Loucy (cell line): Measurements from ENCODE around the gene FUT4.

ENCODE experiments used
- H2AFZ ChIP-seq: fragments of 200-600 bp; sonication (generic); 2 replicates; pipeline ENCODE4 v1.6.0; 2016; ENCODE audit warnings: antibody characterized with exemption, mild to moderate bottlenecking, low read length, moderate library complexity
- H3F3A ChIP-seq: fragments of 200-600 bp; 2 replicates; pipeline ENCODE4 v1.6.0; 2016; ENCODE audit warnings: antibody characterized with exemption, low read depth, mild to moderate bottlenecking
- H3K27me3 ChIP-seq: fragments of 200-600 bp; sonication (generic); 2 replicates; pipeline ENCODE4 v1.6.1; 2014; ENCODE audit warnings: low read length, mild to moderate bottlenecking; ENCODE audit not compliant: insufficient read depth, poor library complexity, severe bottlenecking
- H3K36me3 ChIP-seq: fragments of 200-600 bp; sonication (generic); 2 replicates; pipeline ENCODE4 v1.6.1; 2016; ENCODE audit warnings: low read length; ENCODE audit not compliant: insufficient read depth
- H3K4me1 ChIP-seq: fragments of 200-600 bp; sonication (generic); 2 replicates; pipeline ENCODE4 v1.5.1; 2014; ENCODE audit warnings: low read length, mild to moderate bottlenecking; ENCODE audit not compliant: insufficient read depth, poor library complexity, severe bottlenecking
- H3K4me2 ChIP-seq: fragments of 200-600 bp; sonication (generic); 2 replicates; pipeline ENCODE4 v1.6.0; 2014; ENCODE audit warnings: antibody characterized with exemption, low read length, low read depth, mild to moderate bottlenecking; ENCODE audit not compliant: poor library complexity, severe bottlenecking
- H3K4me3 ChIP-seq: fragments of 200-600 bp; sonication (generic); 2 replicates; pipeline ENCODE4 v1.5.1; 2014; ENCODE audit warnings: low read length, mild to moderate bottlenecking, mixed read lengths; ENCODE audit not compliant: poor library complexity, severe bottlenecking
- H3K79me2 ChIP-seq: fragments of 200-600 bp; sonication (generic); 2 replicates; pipeline ENCODE4 v1.6.1; 2014; ENCODE audit warnings: low read length; ENCODE audit not compliant: insufficient read depth
- H3K9ac ChIP-seq: fragments of 200-600 bp; sonication (generic); 2 replicates; pipeline ENCODE4 v1.6.0; 2014; ENCODE audit warnings: mild to moderate bottlenecking, low read depth, low read length, moderate library complexity; ENCODE audit not compliant: poor library complexity, severe bottlenecking
- H3K9me2 ChIP-seq: fragments of 200-600 bp; sonication (generic); replicated peaks from 2 replicates; pipeline ENCODE4 v1.6.1; 2016; ENCODE audit warnings: low read depth, low read length, mixed read lengths
- H3K9me3 ChIP-seq: fragments of 200-600 bp; sonication (generic); 2 replicates; pipeline ENCODE4 v1.6.1; 2014; ENCODE audit warnings: mild to moderate bottlenecking, antibody characterized with exemption, low read length, low read depth; ENCODE audit not compliant: insufficient read depth
- H4K20me1 ChIP-seq: fragments of 200-600 bp; sonication (generic); 2 replicates; pipeline ENCODE4 v1.6.0; 2014; ENCODE audit warnings: antibody characterized with exemption, low read length, mild to moderate bottlenecking; ENCODE audit not compliant: insufficient read depth, poor library complexity, severe bottlenecking
- EZH2phosphoT487 ChIP-seq: fragments of 200-600 bp; IDR thresholded peaks from 2 replicates; pipeline ENCODE4 v1.6.1; 2018; ENCODE audit warnings: antibody characterized with exemption, mild to moderate bottlenecking, moderate library complexity, borderline replicate concordance
- TF ChIP-seq, protein P1 (sequence below): fragments of 200-600 bp; sonication (generic); conservative IDR thresholded peaks from 2 replicates; pipeline ENCODE4 v1.5.1; 2014; ENCODE audit warnings: mild to moderate bottlenecking, antibody characterized with exemption, low read length

Gene FUT4

DNA sequence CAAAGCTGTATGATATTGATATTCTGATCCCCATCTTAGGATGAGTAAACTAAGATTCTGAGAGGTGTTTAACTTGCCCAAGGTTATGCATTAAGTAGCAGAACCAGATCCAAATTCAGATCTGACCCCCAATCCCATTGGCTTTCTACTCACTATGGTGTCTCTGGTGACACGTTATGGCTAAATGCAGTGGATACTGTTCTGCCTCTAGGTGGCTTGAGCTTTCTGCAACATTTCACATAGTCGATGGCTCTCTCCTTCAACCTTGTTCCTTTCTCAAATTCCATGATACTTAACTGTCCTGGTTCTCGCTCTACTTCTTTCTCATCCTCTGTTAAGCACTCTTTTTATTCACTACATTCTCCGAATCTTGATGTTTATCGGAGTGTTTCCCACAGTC lies 22.0 kb upstream of the FUT4 start:
- no peak overlapping the region for H3K4me2 ChIP-seq
- no peak overlapping the region for H2AFZ ChIP-seq
- H3K4me1 ChIP-seq, result no peaks in the 10 kb centered on the region
- no peaks in the 10 kb centered on the region for H3K9me2 ChIP-seq
- no peaks in the 10 kb centered on the region for H3K79me2 ChIP-seq
- H3K36me3 ChIP-seq, result no peaks in the 10 kb centered on the region
- TF ChIP-seq, protein P1, sequence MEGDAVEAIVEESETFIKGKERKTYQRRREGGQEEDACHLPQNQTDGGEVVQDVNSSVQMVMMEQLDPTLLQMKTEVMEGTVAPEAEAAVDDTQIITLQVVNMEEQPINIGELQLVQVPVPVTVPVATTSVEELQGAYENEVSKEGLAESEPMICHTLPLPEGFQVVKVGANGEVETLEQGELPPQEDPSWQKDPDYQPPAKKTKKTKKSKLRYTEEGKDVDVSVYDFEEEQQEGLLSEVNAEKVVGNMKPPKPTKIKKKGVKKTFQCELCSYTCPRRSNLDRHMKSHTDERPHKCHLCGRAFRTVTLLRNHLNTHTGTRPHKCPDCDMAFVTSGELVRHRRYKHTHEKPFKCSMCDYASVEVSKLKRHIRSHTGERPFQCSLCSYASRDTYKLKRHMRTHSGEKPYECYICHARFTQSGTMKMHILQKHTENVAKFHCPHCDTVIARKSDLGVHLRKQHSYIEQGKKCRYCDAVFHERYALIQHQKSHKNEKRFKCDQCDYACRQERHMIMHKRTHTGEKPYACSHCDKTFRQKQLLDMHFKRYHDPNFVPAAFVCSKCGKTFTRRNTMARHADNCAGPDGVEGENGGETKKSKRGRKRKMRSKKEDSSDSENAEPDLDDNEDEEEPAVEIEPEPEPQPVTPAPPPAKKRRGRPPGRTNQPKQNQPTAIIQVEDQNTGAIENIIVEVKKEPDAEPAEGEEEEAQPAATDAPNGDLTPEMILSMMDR, result peak; percentile 67
- no peak for TF ChIP-seq EZH2phosphoT487
- no peaks in the 10 kb centered on the region for H3K9me3 ChIP-seq
- H3F3A ChIP-seq, result no peaks in the 10 kb centered on the region
- H3K27me3 ChIP-seq, result no peaks in the 10 kb centered on the region
- H3K9ac ChIP-seq, result no peak overlapping the region
- no peak overlapping the region for H3K4me3 ChIP-seq
- no peaks in the 10 kb centered on the region for H4K20me1 ChIP-seq

GRCh38 chr11:94524341-94524740 lies 19.4 kb upstream of the FUT4 start:
- no peaks in the 10 kb centered on the region for H3K4me1 ChIP-seq
- H2AFZ ChIP-seq, result no peak overlapping the region
- H4K20me1 ChIP-seq, result no peaks in the 10 kb centered on the region
- no peak overlapping the region for H3K4me3 ChIP-seq
- H3K27me3 ChIP-seq, result no peaks in the 10 kb centered on the region
- H3K36me3 ChIP-seq, result no peaks in the 10 kb centered on the region
- H3K9me3 ChIP-seq, result no peaks in the 10 kb centered on the region
- H3K9ac ChIP-seq, result no peak overlapping the region
- no peaks in the 10 kb centered on the region for H3K9me2 ChIP-seq
- H3F3A ChIP-seq, result no peaks in the 10 kb centered on the region
- no peaks in the 10 kb centered on the region for H3K79me2 ChIP-seq
- TF ChIP-seq EZH2phosphoT487, result no peak
- no peak overlapping the region for H3K4me2 ChIP-seq

- Histone ChIP-seq H3K4me2 (no peak overlapping the region), H3K9ac (no peak overlapping the region), H3K9me2 (no peaks in the 10 kb centered on the region), H3K27me3 (no peaks in the 10 kb centered on the region), H4K20me1 (no peaks in the 10 kb centered on the region), H3K9me3 (no peaks in the 10 kb centered on the region), H2AFZ (0 out of 2 replicates have a peak overlapping the region, but pooled peaks have one; percentile 9), H3F3A (no peaks in the 10 kb centered on the region), H3K4me1 (no peaks in the 10 kb centered on the region), H3K79me2 (no peaks in the 10 kb centered on the region), H3K4me3 (no peak overlapping the region), H3K36me3 (no peaks in the 10 kb centered on the region)
- TF ChIP-seq, protein P1, result no peak
Measured at GRCh38 chr11:94525546-94526324, 18.0 kb upstream of the FUT4 start.
